Jurkat, Clone E6-1 (cell line): ENCODE measurements around the gene METTL9.
"Not testable (repeated sequence)": the region's sequence is repeated elsewhere in the genome, so short reads cannot be mapped to it uniquely, and the experiment has no call there.

Experiments used
- DNase-seq: peaks from one replicate; pipeline ENCODE4 v3.0.0-alpha.2; 2011; ENCODE audit warnings: low read depth, low spot score
- H3K4me3 ChIP-seq: 2 replicates; pipeline ENCODE4 v1.5.1; 2011; ENCODE audit warnings: mild to moderate bottlenecking, low read length, control low read depth, moderate library complexity

The METTL9 gene

GRCh38 chr16:21649826-21650406 is 50.5 kb downstream of the METTL9 start:
- DNase-seq, H3K4me3 ChIP-seq: not testable (repeated sequence)

GRCh38 chr16:21650521-21650920 is 51.1 kb downstream of the METTL9 start:
- no peak overlapping the region for H3K4me3 ChIP-seq

GRCh38 chr16:21651515-21651914 is 52.1 kb downstream of the METTL9 start:
- no peak overlapping the region for H3K4me3 ChIP-seq

More at GRCh38 chr16:21650521-21650920, 51.1 kb downstream of the METTL9 start:
- DNase-seq = no peak

GRCh38 chr16:21652453-21652852 is 53.1 kb downstream of the METTL9 start, which contains the start of gene IGSF6:
Gene IGSF6 (minus strand): TSS chr16:21652608. CDS start chr16:21652598, 10 bp downstream.
- no peak for DNase-seq
- H3K4me3 ChIP-seq = no peak within 1 kb of the TSS

More at GRCh38 chr16:21651515-21651914, 52.1 kb downstream of the METTL9 start:
- no peak for DNase-seq

GRCh38 chr16:21653571-21653970 is 54.2 kb downstream of the METTL9 start:
- no peak overlapping the region for H3K4me3 ChIP-seq
- no peak for DNase-seq

- H3K4me3 ChIP-seq = no peak overlapping the region
- DNase-seq = no peak
Observed at GRCh38 chr16:21654466-21654865, 55.1 kb downstream of the METTL9 start.

GRCh38 chr16:21654881-21655280 is 55.5 kb downstream of the METTL9 start:
- no peak overlapping the region for H3K4me3 ChIP-seq
- DNase-seq = no peak

- H3K4me3 ChIP-seq = no peak overlapping the region
- peak; percentile 63 for DNase-seq
Observed at GRCh38 chr16:21656795-21657768, 57.7 kb downstream of the METTL9 start.

GRCh38 chr16:21659124-21659523 is 59.7 kb downstream of the METTL9 start:
- DNase-seq = no peak

GRCh38 chr16:21663889-21664647 is 64.7 kb downstream of the METTL9 start, which contains the start of gene OTOA:
Gene OTOA (plus strand): TSS chr16:21663968. CDS start chr16:21678515, 14,547 bp downstream.
- no peak within 1 kb of the TSS for H3K4me3 ChIP-seq
- DNase-seq = no peak

More at GRCh38 chr16:21659124-21659523, 59.7 kb downstream of the METTL9 start:
- no peak overlapping the region for H3K4me3 ChIP-seq

- DNase-seq = no peak
- no peak overlapping the region for H3K4me3 ChIP-seq
Observed at GRCh38 chr16:21664801-21665492, 65.6 kb downstream of the METTL9 start.

- DNase-seq = no peak
- no peak overlapping the region for H3K4me3 ChIP-seq
Observed at GRCh38 chr16:21666772-21667171, 67.4 kb downstream of the METTL9 start.

- H3K4me3 ChIP-seq = no peak overlapping the region
- no peak for DNase-seq
Observed at GRCh38 chr16:21667575-21667974, 68.2 kb downstream of the METTL9 start.

- no peak for DNase-seq
- H3K4me3 ChIP-seq = no peak overlapping the region
Observed at GRCh38 chr16:21673469-21673868, 74.1 kb downstream of the METTL9 start.

GRCh38 chr16:21674456-21674855 is 75.1 kb downstream of the METTL9 start:
- not testable (repeated sequence) for DNase-seq, H3K4me3 ChIP-seq

GRCh38 chr16:21680714-21681113 is 81.3 kb downstream of the METTL9 start:
- not testable (repeated sequence) for DNase-seq, H3K4me3 ChIP-seq

GRCh38 chr16:21683184-21683583 is 83.8 kb downstream of the METTL9 start:
- no peak for DNase-seq

GRCh38 chr16:21684199-21684598 is 84.8 kb downstream of the METTL9 start:
- peak; percentile 27 for DNase-seq
- no peak overlapping the region for H3K4me3 ChIP-seq

More at GRCh38 chr16:21683184-21683583, 83.8 kb downstream of the METTL9 start:
- no peak overlapping the region for H3K4me3 ChIP-seq

GRCh38 chr16:21685034-21685455 is 85.7 kb downstream of the METTL9 start:
- no peak for DNase-seq
- H3K4me3 ChIP-seq = no peak overlapping the region
